GM19467 (cell line): ENCODE results near the gene BMP6.
"Not testable (repeated sequence)": the region's sequence is repeated elsewhere in the genome, so short reads cannot be mapped to it uniquely, and the experiment has no call there.

Source experiments
- ATAC-seq: cut with Tn5 transposase; IDR thresholded peaks from one replicate; pipeline ENCODE4 v1.9.1; 2021; ENCODE audit warnings: mild to moderate bottlenecking, moderate library complexity; ENCODE audit not compliant: unreplicated experiment

BMP6 gene

DNA sequence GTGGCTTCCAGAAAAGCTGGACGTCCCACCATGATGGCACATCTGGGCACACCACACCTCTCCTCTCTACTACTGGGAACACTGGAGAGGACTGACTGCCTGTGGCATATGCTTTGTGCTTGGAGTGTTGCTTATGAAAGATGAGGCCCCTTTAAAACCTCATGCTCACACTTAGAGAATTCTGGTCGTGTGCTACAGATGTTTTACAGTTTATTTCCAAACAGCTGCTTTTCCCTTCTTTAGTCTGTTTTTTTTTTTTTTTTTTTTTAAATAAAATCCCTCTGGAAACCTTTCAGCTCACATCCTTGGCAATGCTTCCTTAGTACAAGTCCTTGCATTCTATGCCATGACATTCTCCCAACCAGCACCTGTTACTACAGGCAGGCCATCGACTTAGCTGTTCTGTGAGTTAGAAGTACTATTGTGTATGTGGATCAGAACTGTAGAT, 60.3 kb downstream of the BMP6 start:
- no peak for ATAC-seq

- no peak for ATAC-seq
Observed at GRCh38 chr6:7787137-7787608, 61.3 kb downstream of the BMP6 start.

- ATAC-seq = no peak
Observed at GRCh38 chr6:7787731-7788130, 61.8 kb downstream of the BMP6 start.

DNA sequence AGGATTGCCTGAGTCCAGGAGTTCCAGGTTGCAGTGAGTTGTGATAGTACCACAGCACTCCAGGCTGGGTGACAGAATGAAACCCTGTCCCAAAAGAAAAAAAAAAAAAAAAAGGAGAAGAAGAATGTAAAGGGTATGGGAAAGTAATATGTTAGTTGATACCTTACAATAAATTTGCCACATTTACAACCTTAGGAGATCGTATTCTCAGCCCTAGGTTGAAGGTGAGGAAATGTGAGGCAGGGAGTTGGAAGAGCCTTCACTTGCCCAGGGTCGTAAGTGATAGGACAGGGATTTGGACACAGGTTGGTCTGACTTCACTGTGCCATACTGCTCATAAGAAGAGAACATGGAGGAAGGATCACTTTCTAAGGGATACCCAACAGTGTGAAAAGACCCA, 68.6 kb downstream of the BMP6 start:
- ATAC-seq = no peak

- no peak for ATAC-seq
Observed at GRCh38 chr6:7797386-7797785, 71.5 kb downstream of the BMP6 start.

DNA sequence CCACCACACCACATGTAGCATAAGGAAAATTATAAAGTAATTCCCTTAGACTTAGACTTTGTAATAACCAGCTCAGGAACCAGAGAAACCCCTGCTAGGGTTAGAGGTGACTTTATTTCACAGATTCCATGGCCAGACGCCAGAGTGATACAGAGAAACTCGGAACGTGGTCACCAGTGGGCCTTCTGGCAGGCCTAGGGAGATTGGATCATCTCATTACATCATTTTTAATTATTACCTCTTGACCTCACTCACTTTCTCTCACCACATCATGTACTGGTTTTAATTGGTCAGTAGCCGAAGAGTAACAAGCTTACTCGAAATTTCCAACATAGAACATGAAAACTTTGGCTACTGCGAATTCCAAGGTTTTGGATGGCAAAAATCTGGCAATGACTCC, 72.9 kb downstream of the BMP6 start:
- ATAC-seq = no peak

DNA sequence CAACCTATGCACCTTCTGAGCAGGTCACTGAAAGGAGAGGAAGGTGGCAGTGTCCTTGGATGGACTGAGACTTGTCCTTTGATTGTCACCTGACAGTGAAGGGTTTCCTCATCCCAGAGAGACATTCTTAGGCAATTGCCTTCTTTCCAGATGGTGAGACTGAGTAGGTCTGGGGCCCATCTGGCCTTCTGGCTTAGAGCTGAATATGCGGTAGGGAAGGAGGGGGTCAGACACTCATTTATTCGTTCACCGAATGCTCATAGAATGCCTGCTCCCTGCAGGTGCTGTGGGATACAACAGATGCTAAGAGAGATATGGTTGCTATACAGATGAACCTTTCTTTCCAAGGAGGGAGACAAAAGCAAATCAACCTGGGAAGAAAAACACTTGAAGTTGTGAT, 76.8 kb downstream of the BMP6 start:
- no peak for ATAC-seq

GRCh38 chr6:7803214-7803613, 77.3 kb downstream of the BMP6 start:
- no peak for ATAC-seq

DNA sequence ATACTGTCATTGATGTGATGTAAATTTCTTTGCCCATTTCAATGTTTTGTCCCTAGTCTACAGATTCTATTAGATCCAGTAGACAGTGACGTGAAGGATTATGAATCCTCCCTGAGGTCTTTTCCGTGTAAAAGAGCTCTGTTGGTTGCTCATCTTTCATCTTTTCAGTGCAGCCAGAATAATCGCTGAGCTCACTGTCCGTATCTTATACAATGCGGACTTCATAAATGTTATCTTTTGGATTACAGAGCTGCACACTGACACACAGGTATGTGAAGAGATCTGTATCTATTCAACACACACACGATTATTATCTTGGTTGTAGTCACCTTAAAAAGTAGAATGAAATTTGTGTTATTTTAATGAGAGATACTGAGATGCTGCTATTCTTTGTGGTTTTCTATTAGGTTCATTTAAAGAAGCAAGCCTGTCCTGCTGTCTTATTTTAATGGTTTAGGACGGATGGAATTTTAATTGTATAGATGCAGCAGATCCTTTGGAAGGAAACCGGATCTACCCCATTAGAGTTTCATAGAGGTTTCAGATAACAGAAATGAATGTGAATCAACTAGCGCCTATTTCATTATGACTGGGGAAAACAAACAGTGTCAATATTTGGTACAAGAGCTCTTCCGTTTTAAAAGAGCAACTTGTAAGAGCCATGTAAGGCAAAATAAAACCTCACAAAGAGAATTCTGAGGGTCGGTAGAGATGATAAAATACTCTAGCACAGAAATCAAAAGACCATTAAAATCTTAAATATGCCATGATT, 79.4 kb downstream of the BMP6 start:
- ATAC-seq = no peak

GRCh38 chr6:7805850-7806214, 79.9 kb downstream of the BMP6 start:
- ATAC-seq = no peak

DNA sequence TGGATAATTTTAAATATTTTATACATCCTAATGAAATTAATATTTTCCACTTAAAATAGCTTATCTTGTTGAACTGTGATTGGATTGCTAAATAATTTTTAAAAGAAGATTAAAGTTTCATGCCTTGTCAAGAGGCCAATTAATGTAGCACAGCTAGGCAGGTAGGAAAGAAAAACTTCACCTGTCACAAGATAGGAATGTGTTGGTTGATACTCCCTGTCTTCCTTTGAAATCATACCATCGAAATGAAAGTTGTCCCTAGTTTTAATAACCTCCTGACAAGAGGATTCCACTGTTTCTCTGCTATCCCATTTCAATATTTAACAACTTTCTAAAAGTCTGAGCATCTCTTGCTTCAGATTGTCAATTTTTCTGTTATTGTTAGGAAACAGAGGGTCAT, 80.8 kb downstream of the BMP6 start:
- ATAC-seq = no peak

GRCh38 chr6:7809346-7809745, 83.4 kb downstream of the BMP6 start:
- ATAC-seq = no peak

DNA sequence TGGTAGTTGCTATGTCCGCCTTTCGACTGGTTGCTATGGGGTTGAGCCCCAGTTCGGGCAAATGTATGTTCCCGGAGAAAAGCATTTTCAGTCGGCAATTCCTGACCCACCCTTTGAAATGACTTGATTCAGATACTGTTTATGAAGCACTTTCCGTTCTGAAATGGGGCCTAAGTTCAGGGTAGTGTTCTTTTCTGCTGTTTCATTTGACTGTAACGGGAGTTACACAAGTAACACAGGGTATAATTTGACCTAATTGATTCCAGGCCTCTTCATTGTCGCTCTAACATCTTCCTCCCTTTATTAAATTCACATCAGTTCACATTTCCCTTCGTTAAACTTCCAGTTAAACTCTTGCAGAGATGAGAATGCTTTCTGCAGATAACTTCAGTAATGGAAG, 85.5 kb downstream of the BMP6 start:
- no peak for ATAC-seq

GRCh38 chr6:7812623-7813022, 86.7 kb downstream of the BMP6 start:
- no peak for ATAC-seq

- no peak for ATAC-seq
Observed at GRCh38 chr6:7813193-7813592, 87.3 kb downstream of the BMP6 start.

DNA sequence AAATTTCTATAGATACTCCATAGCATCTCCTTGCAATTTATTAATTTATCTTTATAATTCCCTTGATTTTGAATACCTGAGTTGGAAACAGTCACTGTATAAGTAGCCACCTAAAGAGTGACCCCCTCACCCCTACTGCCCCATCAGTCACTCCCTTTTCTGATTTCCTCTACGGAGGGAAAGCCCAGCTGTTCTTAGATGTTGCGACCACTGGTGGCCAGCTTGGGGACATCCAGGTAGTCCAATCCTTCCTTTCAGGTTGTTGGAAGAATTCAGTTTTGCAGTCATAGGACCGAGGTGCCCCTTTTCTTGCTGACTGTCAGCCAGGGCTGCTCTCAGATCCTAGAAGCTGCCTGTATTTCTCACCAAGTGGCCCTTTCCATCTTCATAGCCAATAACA, 87.8 kb downstream of the BMP6 start:
- ATAC-seq = no peak

GRCh38 chr6:7815716-7816115, 89.8 kb downstream of the BMP6 start:
- ATAC-seq = no peak

GRCh38 chr6:7817184-7817583, 91.3 kb downstream of the BMP6 start:
- ATAC-seq = not testable (repeated sequence)

GRCh38 chr6:7818257-7819214, 92.6 kb downstream of the BMP6 start:
- no peak for ATAC-seq

DNA sequence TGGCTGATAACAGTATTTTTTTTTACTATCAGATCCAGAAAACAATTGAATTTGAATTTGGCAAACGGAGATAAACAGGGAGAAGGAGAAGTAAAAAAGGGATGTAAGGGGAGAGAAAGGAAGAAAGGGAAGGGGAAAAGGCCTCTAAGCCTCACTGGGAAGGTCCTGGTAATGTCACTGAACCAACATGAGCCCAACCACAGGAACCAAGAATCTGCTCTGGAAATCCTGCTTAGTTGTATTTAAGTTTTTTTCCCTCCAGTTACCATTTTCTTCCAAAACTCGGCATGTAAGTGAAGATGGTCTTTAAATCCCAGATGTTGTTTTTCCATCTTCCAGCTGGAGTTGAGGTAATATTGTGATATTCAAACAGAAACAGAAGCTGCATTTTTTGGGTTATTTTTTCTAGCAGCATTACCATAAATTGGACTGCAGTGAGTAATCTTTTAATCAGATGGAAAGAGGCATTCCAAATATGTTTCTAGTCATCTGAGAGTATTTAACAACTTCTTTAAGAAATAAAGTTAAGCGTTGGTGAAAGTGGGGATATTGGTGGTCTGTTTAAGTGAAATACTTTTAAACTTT, 93.6 kb downstream of the BMP6 start:
- ATAC-seq = no peak

- ATAC-seq = no peak
Observed at GRCh38 chr6:7820288-7820835, 94.5 kb downstream of the BMP6 start.
